ENCODE data around the gene IRF8.

The IRF8 gene

DNA sequence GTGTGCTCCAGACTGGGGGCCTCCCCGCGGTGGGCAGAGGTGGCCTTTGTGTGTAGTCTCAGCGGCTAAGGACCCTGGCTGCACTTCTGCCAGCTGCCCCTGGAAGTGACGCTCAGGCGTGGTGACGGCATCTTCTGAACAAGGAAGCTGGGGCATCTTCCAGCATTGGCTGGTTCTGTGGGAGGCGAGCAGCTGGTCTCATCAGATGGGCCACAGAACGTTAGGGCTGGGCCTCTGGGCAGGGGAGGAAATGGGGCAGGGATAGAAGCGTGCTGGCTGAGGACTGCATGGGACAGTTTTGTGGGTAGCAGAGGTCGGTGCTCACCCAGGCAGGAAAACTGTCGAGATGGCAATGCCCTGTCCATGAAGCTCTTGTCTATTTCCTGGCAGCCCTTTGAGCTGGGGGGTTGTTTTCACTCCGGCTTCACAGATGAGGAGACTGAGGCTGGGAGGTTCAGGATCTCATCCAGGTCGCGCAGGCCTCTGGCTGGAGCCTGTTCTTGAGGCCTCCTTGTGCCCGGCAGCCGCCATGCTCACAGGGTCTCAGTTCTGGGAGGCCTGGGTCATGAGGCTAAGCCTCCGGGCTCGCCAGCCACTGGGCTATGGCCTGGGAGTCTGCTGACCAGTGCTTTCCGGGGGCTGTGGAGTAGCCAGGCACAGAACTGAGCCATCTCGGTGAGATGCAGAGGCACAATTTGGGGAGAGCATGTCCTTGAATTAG lies 16.3 kb downstream of the IRF8 start:
- TF ChIP-seq TAF1 (IDR thresholded peaks at IDR 0.05; ENCODE audit: borderline replicate concordance, insufficient read depth, low read length) = no peak
- TF ChIP-seq FOXP2 (optimal IDR thresholded peaks at IDR 0.05; ENCODE audit: borderline replicate concordance, extremely low read depth, extremely low read length, insufficient read depth) = no peak
- TF ChIP-seq SIN3A (IDR thresholded peaks at IDR 0.05; ENCODE audit: borderline replicate concordance, insufficient read depth, low read length) = no peak
- TF ChIP-seq, protein P1, sequence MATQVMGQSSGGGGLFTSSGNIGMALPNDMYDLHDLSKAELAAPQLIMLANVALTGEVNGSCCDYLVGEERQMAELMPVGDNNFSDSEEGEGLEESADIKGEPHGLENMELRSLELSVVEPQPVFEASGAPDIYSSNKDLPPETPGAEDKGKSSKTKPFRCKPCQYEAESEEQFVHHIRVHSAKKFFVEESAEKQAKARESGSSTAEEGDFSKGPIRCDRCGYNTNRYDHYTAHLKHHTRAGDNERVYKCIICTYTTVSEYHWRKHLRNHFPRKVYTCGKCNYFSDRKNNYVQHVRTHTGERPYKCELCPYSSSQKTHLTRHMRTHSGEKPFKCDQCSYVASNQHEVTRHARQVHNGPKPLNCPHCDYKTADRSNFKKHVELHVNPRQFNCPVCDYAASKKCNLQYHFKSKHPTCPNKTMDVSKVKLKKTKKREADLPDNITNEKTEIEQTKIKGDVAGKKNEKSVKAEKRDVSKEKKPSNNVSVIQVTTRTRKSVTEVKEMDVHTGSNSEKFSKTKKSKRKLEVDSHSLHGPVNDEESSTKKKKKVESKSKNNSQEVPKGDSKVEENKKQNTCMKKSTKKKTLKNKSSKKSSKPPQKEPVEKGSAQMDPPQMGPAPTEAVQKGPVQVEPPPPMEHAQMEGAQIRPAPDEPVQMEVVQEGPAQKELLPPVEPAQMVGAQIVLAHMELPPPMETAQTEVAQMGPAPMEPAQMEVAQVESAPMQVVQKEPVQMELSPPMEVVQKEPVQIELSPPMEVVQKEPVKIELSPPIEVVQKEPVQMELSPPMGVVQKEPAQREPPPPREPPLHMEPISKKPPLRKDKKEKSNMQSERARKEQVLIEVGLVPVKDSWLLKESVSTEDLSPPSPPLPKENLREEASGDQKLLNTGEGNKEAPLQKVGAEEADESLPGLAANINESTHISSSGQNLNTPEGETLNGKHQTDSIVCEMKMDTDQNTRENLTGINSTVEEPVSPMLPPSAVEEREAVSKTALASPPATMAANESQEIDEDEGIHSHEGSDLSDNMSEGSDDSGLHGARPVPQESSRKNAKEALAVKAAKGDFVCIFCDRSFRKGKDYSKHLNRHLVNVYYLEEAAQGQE (IDR thresholded peaks at IDR 0.05; ENCODE audit: insufficient read depth in 1 of 2, low read depth in 2 of 2, low read length in 2 of 2) = no peak
- TF ChIP-seq POLR2AphosphoS5 (IDR thresholded peaks at IDR 0.05; ENCODE audit: low read depth, low read length) = no peak

- TF ChIP-seq SIN3A (IDR thresholded peaks at IDR 0.05; ENCODE audit: borderline replicate concordance, insufficient read depth, low read length) (no peak), POLR2AphosphoS5 (IDR thresholded peaks at IDR 0.05; ENCODE audit: low read depth, low read length) (no peak), TAF1 (IDR thresholded peaks at IDR 0.05; ENCODE audit: borderline replicate concordance, insufficient read depth, low read length) (no peak), FOXP2 (optimal IDR thresholded peaks at IDR 0.05; ENCODE audit: borderline replicate concordance, extremely low read depth, extremely low read length, insufficient read depth) (no peak)
- TF ChIP-seq, protein P1 (IDR thresholded peaks at IDR 0.05; ENCODE audit: insufficient read depth in 1 of 2, low read depth in 2 of 2, low read length in 2 of 2) = no peak
These were observed 17.4 kb downstream of the IRF8 start for GRCh38 chr16:85916141-85916890.

GRCh38 chr16:85917012-85917411 lies 18.1 kb downstream of the IRF8 start:
- TF ChIP-seq POLR2AphosphoS5 (IDR thresholded peaks at IDR 0.05; ENCODE audit: low read depth, low read length) = no peak
- no peak for TF ChIP-seq FOXP2 (optimal IDR thresholded peaks at IDR 0.05; ENCODE audit: borderline replicate concordance, extremely low read depth, extremely low read length, insufficient read depth)
- no peak for TF ChIP-seq SIN3A (IDR thresholded peaks at IDR 0.05; ENCODE audit: borderline replicate concordance, insufficient read depth, low read length)
- TF ChIP-seq, protein P1 (IDR thresholded peaks at IDR 0.05; ENCODE audit: insufficient read depth in 1 of 2, low read depth in 2 of 2, low read length in 2 of 2) = no peak
- no peak for TF ChIP-seq TAF1 (IDR thresholded peaks at IDR 0.05; ENCODE audit: borderline replicate concordance, insufficient read depth, low read length)

GRCh38 chr16:85917959-85918358 lies 19.0 kb downstream of the IRF8 start:
- TF ChIP-seq FOXP2 (optimal IDR thresholded peaks at IDR 0.05; ENCODE audit: borderline replicate concordance, extremely low read depth, extremely low read length, insufficient read depth) (no peak), POLR2AphosphoS5 (IDR thresholded peaks at IDR 0.05; ENCODE audit: low read depth, low read length) (no peak)

GRCh38 chr16:85918436-85918835 lies 19.5 kb downstream of the IRF8 start:
- TF ChIP-seq FOXP2 (optimal IDR thresholded peaks at IDR 0.05; ENCODE audit: borderline replicate concordance, extremely low read depth, extremely low read length, insufficient read depth) (no peak), POLR2AphosphoS5 (IDR thresholded peaks at IDR 0.05; ENCODE audit: low read depth, low read length) (no peak), SIN3A (IDR thresholded peaks at IDR 0.05; ENCODE audit: borderline replicate concordance, insufficient read depth, low read length) (no peak), TAF1 (IDR thresholded peaks at IDR 0.05; ENCODE audit: borderline replicate concordance, insufficient read depth, low read length) (no peak)
- TF ChIP-seq, protein P1 (IDR thresholded peaks at IDR 0.05; ENCODE audit: insufficient read depth in 1 of 2, low read depth in 2 of 2, low read length in 2 of 2) = no peak
